RWPE2 (cell line): ENCODE measurements around the gene ITSN1.

Experiments used
- ATAC-seq: fragments of 200-7000 bp; cut with Tn5 transposase; 3 replicates; pipeline ENCODE4 v1.9.1; 2021; ENCODE audit warnings: low read depth
- DNase-seq: peaks from one replicate; pipeline ENCODE4 v3.0.0-alpha.2; 2020; ENCODE audit warnings: low spot score
- H3K27ac ChIP-seq: fragments of 450-650 bp; 2 replicates; pipeline ENCODE4 v1.5.1; 2017; ENCODE audit warnings: mild to moderate bottlenecking; ENCODE audit not compliant: poor library complexity, severe bottlenecking
- H3K27me3 ChIP-seq: fragments of 250-450 bp; sonication (Bioruptor Pico); 2 replicates; pipeline ENCODE4 v1.5.1; 2021; ENCODE audit warnings: mild to moderate bottlenecking, moderate library complexity; ENCODE audit not compliant: insufficient read depth, poor library complexity, severe bottlenecking
- H3K36me3 ChIP-seq: fragments of 250-450 bp; sonication (Bioruptor Pico); 2 replicates; pipeline ENCODE4 v1.5.1; 2020; ENCODE audit warnings: low read depth, mild to moderate bottlenecking, moderate library complexity
- H3K4me1 ChIP-seq: fragments of 250-450 bp; sonication (Bioruptor Pico); 2 replicates; pipeline ENCODE4 v1.5.1; 2021; ENCODE audit warnings: mild to moderate bottlenecking, moderate library complexity; ENCODE audit not compliant: insufficient read depth, poor library complexity, severe bottlenecking
- H3K4me3 ChIP-seq: fragments of 250-450 bp; sonication (Bioruptor Pico); 2 replicates; pipeline ENCODE4 v1.5.1; 2021; ENCODE audit warnings: mild to moderate bottlenecking, moderate library complexity; ENCODE audit not compliant: severe bottlenecking
- H3K9me3 ChIP-seq: fragments of 250-450 bp; sonication (Bioruptor Pico); 2 replicates; pipeline ENCODE4 v1.5.1; 2021; ENCODE audit warnings: mild to moderate bottlenecking, moderate library complexity; ENCODE audit not compliant: severe bottlenecking
- TF ChIP-seq, protein P1 (sequence below): fragments of 450-650 bp; IDR thresholded peaks from one replicate; pipeline ENCODE4 v1.5.1; 2017; ENCODE audit warnings: mild to moderate bottlenecking, moderate library complexity; ENCODE audit not compliant: poor library complexity, severe bottlenecking

Gene ITSN1

GRCh38 chr21:33739701-33740100, 97.4 kb downstream of the ITSN1 start:
- Histone ChIP-seq H3K4me1 (no peaks in the 10 kb centered on the region), H3K9me3 (no peaks in the 10 kb centered on the region), H3K4me3 (no peak overlapping the region), H3K27ac (no peak overlapping the region), H3K27me3 (no peaks in the 10 kb centered on the region), H3K36me3 (peaks cover 33% of the 10 kb centered on the region)
- ATAC-seq (no peak), DNase-seq (no peak)
- TF ChIP-seq, protein P1, sequence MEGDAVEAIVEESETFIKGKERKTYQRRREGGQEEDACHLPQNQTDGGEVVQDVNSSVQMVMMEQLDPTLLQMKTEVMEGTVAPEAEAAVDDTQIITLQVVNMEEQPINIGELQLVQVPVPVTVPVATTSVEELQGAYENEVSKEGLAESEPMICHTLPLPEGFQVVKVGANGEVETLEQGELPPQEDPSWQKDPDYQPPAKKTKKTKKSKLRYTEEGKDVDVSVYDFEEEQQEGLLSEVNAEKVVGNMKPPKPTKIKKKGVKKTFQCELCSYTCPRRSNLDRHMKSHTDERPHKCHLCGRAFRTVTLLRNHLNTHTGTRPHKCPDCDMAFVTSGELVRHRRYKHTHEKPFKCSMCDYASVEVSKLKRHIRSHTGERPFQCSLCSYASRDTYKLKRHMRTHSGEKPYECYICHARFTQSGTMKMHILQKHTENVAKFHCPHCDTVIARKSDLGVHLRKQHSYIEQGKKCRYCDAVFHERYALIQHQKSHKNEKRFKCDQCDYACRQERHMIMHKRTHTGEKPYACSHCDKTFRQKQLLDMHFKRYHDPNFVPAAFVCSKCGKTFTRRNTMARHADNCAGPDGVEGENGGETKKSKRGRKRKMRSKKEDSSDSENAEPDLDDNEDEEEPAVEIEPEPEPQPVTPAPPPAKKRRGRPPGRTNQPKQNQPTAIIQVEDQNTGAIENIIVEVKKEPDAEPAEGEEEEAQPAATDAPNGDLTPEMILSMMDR: no peak

- peaks cover 35% of the 10 kb centered on the region for H3K36me3 ChIP-seq
Observed at GRCh38 chr21:33747420-33747819, 105.1 kb downstream of the ITSN1 start.

GRCh38 chr21:33748903-33749302, 106.6 kb downstream of the ITSN1 start:
- H3K4me3 ChIP-seq: no peak overlapping the region
- peaks cover 34% of the 10 kb centered on the region for H3K36me3 ChIP-seq
- no peak overlapping the region for H3K27ac ChIP-seq
- ATAC-seq (no peak), DNase-seq (no peak)
- TF ChIP-seq, protein P1: no peak
- H3K9me3 ChIP-seq: peaks cover 10% of the 10 kb centered on the region
- H3K4me1 ChIP-seq: no peaks in the 10 kb centered on the region
- no peaks in the 10 kb centered on the region for H3K27me3 ChIP-seq

More at GRCh38 chr21:33747420-33747819, 105.1 kb downstream of the ITSN1 start:
- TF ChIP-seq, protein P1: no peak
- Histone ChIP-seq H3K4me1 (no peaks in the 10 kb centered on the region), H3K9me3 (peaks cover 10% of the 10 kb centered on the region), H3K4me3 (no peak overlapping the region), H3K27ac (no peak overlapping the region), H3K27me3 (no peaks in the 10 kb centered on the region)
- no peak for DNase-seq
- no peak for ATAC-seq

GRCh38 chr21:33750017-33750416, 107.7 kb downstream of the ITSN1 start:
- H3K27ac ChIP-seq: no peak overlapping the region
- TF ChIP-seq, protein P1: no peak
- no peak for DNase-seq
- no peaks in the 10 kb centered on the region for H3K4me1 ChIP-seq
- no peak for ATAC-seq
- H3K4me3 ChIP-seq: no peak overlapping the region
- H3K27me3 ChIP-seq: no peaks in the 10 kb centered on the region
- H3K36me3 ChIP-seq: peaks cover 26% of the 10 kb centered on the region
- H3K9me3 ChIP-seq: peaks cover 10% of the 10 kb centered on the region

DNA sequence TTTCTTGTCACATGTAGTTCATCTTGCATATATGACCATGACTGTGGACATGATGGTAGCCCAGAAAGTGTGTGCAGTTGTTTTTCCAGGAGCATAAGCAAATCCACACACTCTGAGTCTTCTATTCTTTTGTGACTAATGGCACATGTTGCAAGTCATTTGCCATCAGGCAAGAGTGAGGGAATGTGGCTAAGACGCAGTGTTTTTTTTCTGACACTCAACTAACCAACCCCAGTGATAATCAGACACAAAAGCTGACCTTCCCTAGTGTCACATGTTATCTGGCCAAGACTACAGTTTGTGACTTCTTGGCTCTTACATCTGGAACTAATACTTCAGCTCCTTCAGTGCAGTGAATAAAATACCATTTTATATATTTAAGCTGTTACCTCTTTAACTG, 108.8 kb downstream of the ITSN1 start:
- H3K27me3 ChIP-seq: no peaks in the 10 kb centered on the region
- H3K36me3 ChIP-seq: peaks cover 35% of the 10 kb centered on the region
- DNase-seq (no peak), ATAC-seq (no peak)
- TF ChIP-seq, protein P1: no peak
- H3K4me3 ChIP-seq: no peak overlapping the region
- H3K9me3 ChIP-seq: peaks cover 10% of the 10 kb centered on the region
- H3K4me1 ChIP-seq: no peaks in the 10 kb centered on the region
- no peak overlapping the region for H3K27ac ChIP-seq
